NCI-H2196 (cell line): ENCODE measurements around the gene CHAC1.
A peak's percentile ranks its signal among the peaks of the same experiment; 100 is the strongest.

Source experiments
- DNase-seq: peaks from one replicate; lab custom pipeline; 2025; ENCODE audit not compliant: unreplicated experiment; lab: John Stamatoyannopoulos, UW

Gene CHAC1

GRCh38 chr15:40923551-40923950 lies 29.7 kb upstream of the CHAC1 start:
- DNase-seq = no peak

- no peak for DNase-seq
Observed at GRCh38 chr15:40925495-40925862, 27.8 kb upstream of the CHAC1 start.

- no peak for DNase-seq
Observed at GRCh38 chr15:40925863-40926658, 27.2 kb upstream of the CHAC1 start.

GRCh38 chr15:40926659-40927494 lies 26.4 kb upstream of the CHAC1 start:
- no peak for DNase-seq

- no peak for DNase-seq
Observed at GRCh38 chr15:40927495-40927872, 25.8 kb upstream of the CHAC1 start.

- DNase-seq = peak; percentile 65
Observed at GRCh38 chr15:40927873-40928806, 25.1 kb upstream of the CHAC1 start.

GRCh38 chr15:40928821-40929659 lies 24.2 kb upstream of the CHAC1 start, which contains the start of gene DLL4:
Gene DLL4 (plus strand): TSS chr15:40929340. CDS start chr15:40929669, 329 bp downstream.
- peak; percentile 80 for DNase-seq

- peak; percentile 18 for DNase-seq
Observed at GRCh38 chr15:40929660-40930429, 23.4 kb upstream of the CHAC1 start.

GRCh38 chr15:40930430-40931299 lies 22.6 kb upstream of the CHAC1 start:
- DNase-seq = peak; percentile 59

- DNase-seq = no peak
Observed at GRCh38 chr15:40931300-40932142, 21.8 kb upstream of the CHAC1 start.

GRCh38 chr15:40932156-40932555 lies 21.1 kb upstream of the CHAC1 start:
- DNase-seq = peak; percentile 32

- peak; percentile 5 for DNase-seq
Observed at GRCh38 chr15:40932649-40933516, 20.4 kb upstream of the CHAC1 start.

- DNase-seq = no peak
Observed at GRCh38 chr15:40933517-40933902, 19.8 kb upstream of the CHAC1 start.

GRCh38 chr15:40934457-40934856 lies 18.8 kb upstream of the CHAC1 start:
- DNase-seq = no peak

GRCh38 chr15:40936234-40936708 lies 17.0 kb upstream of the CHAC1 start:
- no peak for DNase-seq
